BJ (cell line): Measurements from ENCODE around the gene SENP7. TPM values are rescaled to one million over a fixed set of nuclear protein-coding genes. Genes with fewer than 3 reads are reported as not detected.

Source experiments
- CTCF ChIA-PET: fragments of 350-600 bp; formaldehyde crosslinking; extraction: SDS; loops from one replicate; lab custom pipeline; 2021; ENCODE audit warnings: antibody characterized with exemption, inconsistent platforms; lab: Yijun Ruan, JAX
- POLR2A ChIA-PET: fragments of 300-600 bp; sonication (Branson Sonifier 250); formaldehyde crosslinking; extraction: SDS; loops from one replicate; lab custom pipeline; 2021; ENCODE audit warnings: antibody characterized with exemption; lab: Charles Lee
- DNase-seq: peaks from one replicate; pipeline ENCODE4 v3.0.0-alpha.2; 2011; ENCODE audit warnings: low read depth
- H3K27me3 ChIP-seq: 2 replicates; pipeline ENCODE4 v1.6.0; 2011; ENCODE audit warnings: low read length; ENCODE audit not compliant: control insufficient read depth, insufficient read depth
- H3K36me3 ChIP-seq: 2 replicates; pipeline ENCODE4 v1.5.1; 2011; ENCODE audit warnings: low read length; ENCODE audit not compliant: control insufficient read depth, insufficient read depth
- H3K4me3 ChIP-seq: 2 replicates; pipeline ENCODE4 v1.5.1; 2011; ENCODE audit warnings: low read depth, mild to moderate bottlenecking, control low read depth, low read length
- polyA plus RNA-seq: library from polyadenylated mRNA; depleted of rRNA; stranded (reverse); fragments of >200 nt; gene quantifications from 2 replicates; pipeline ENCODE4 v1.2.3, GENCODE V29; 2011
- TF ChIP-seq, protein P1 (sequence below): IDR thresholded peaks from 2 replicates; pipeline ENCODE4 v1.5.1; 2011; ENCODE audit warnings: low read depth, mild to moderate bottlenecking, control low read depth, inconsistent platforms, low read length, moderate library complexity; ENCODE audit not compliant: insufficient read depth

The SENP7 gene
- polyA plus RNA-seq, 1 experiment: 4.2 TPM

DNA sequence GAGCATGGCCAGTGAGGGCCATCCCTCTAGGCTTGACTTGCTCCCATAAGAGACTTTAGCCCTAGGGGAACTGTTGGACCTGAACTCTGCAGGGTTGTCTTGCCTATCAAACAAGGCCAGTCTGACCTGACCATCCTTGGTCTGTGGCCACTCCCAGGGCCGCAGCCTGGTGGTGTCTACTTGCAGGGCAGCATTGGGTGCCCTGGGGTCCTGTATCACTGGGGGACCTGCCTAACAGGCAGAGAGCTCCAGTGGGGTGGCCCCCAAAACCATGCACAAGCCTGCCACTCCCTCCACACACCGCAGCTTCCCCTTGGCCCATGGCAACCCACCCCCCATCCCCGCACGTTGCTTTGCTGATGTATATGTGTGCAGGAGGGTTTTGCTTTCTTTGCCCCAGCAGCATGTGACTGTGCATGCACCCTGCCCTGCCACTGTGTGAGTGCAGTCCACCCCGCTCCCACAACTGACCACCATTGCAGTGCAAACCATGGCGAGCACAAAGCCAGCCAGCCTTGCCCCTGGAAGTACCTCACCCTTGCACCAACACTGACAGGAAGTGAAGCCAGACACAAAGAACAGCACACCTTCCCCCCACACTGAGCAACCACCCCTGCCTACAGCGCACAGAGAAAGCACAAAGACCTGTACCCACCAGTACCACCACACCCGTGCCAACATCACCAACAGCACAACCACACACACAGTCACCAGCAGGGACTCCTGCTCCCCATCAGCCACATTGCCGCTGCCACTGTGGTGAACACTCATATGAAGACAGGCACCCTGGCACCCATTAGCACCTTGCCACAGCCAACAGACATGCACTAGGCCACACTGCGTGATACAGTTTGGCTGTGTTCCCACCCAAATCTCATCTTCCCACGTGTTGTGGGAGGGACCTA is 88.8 kb downstream of the SENP7 start:
- TF ChIP-seq, protein P1, sequence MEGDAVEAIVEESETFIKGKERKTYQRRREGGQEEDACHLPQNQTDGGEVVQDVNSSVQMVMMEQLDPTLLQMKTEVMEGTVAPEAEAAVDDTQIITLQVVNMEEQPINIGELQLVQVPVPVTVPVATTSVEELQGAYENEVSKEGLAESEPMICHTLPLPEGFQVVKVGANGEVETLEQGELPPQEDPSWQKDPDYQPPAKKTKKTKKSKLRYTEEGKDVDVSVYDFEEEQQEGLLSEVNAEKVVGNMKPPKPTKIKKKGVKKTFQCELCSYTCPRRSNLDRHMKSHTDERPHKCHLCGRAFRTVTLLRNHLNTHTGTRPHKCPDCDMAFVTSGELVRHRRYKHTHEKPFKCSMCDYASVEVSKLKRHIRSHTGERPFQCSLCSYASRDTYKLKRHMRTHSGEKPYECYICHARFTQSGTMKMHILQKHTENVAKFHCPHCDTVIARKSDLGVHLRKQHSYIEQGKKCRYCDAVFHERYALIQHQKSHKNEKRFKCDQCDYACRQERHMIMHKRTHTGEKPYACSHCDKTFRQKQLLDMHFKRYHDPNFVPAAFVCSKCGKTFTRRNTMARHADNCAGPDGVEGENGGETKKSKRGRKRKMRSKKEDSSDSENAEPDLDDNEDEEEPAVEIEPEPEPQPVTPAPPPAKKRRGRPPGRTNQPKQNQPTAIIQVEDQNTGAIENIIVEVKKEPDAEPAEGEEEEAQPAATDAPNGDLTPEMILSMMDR: no peak

DNA sequence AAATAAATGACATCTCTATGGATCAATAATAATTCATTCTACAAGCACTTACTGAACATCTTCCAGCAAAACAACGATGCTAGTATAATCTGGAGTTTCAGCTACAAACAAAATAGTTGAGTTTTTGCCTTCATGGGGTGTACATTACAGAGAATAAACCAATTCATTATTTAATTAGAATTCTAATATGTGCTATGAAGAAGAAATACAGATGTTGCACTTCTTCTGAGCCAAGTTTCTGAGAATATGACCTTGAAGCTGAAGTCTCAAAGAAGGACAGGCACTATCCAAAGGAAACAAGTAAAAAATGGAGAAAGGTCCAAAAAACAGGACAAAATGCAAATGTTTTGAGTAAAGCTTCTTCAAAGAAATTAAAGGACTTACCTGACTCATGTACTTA is 94.2 kb downstream of the SENP7 start:
- no peak for DNase-seq
- CTCF ChIA-PET: interaction anchor here (0.9 kb wide), 1 partner anchor 14 kb away, joined by 3 read pairs; no protein-coding TSS in a partner anchor
- Histone ChIP-seq H3K36me3 (no peaks in the 10 kb centered on the region), H3K27me3 (no peaks in the 10 kb centered on the region), H3K4me3 (no peak overlapping the region)
- TF ChIP-seq, protein P1: no peak
- POLR2A ChIA-PET: no interaction called here

More for the DNA sequence above, 88.8 kb downstream of the SENP7 start:
- no peak for DNase-seq
- ChIA-PET POLR2A (no interaction called here), CTCF (no interaction called here)
- no peaks in the 10 kb centered on the region for H3K36me3 ChIP-seq
- no peaks in the 10 kb centered on the region for H3K27me3 ChIP-seq
- H3K4me3 ChIP-seq: no peak overlapping the region

DNA sequence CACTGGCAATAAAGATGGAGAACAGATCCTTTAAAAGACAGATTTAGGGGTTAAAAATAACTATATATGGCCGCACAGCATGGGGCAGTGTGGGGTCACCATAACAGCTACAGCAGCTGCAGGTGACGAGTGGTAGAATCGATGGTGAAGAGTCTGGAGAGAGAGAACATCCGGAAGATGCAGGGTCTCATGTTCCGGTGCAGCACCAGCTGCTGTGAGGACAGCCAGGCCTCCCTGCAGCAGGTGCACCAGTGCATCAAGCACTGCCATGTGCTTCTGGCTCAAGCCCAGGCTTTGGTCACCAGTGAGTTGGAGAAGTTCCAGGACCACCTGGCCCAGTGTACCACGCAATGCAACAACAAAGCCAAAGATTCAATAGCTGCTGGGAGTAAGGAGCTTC is 98.9 kb downstream of the SENP7 start:
- ChIA-PET POLR2A (no interaction called here), CTCF (no interaction called here)
- no peaks in the 10 kb centered on the region for H3K27me3 ChIP-seq
- H3K4me3 ChIP-seq: no peak overlapping the region
- no peaks in the 10 kb centered on the region for H3K36me3 ChIP-seq
- TF ChIP-seq, protein P1: no peak
- DNase-seq: no peak

DNA sequence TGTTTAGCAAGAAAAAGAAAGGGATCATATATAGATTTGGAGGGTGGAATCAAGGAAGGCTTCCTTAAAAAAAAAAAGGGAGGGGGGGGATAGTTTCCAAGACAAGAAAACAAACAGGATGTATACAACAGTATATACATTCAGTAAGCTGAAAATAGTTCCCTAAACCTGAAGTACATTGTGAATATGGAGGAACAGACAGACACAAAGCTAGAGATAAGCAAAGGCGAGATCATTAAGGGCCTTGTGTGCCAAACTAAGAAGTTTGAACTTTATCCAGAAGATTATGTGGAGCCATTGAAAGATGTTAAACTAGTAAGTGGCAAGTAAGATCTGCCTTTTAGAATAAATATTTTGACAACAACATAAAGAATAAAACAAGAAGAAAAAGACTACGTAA is 99.4 kb downstream of the SENP7 start:
- ChIA-PET CTCF (no interaction called here), POLR2A (no interaction called here)
- no peak for DNase-seq
- H3K4me3 ChIP-seq: no peak overlapping the region
- no peaks in the 10 kb centered on the region for H3K36me3 ChIP-seq
- TF ChIP-seq, protein P1: no peak
- H3K27me3 ChIP-seq: no peaks in the 10 kb centered on the region

DNA sequence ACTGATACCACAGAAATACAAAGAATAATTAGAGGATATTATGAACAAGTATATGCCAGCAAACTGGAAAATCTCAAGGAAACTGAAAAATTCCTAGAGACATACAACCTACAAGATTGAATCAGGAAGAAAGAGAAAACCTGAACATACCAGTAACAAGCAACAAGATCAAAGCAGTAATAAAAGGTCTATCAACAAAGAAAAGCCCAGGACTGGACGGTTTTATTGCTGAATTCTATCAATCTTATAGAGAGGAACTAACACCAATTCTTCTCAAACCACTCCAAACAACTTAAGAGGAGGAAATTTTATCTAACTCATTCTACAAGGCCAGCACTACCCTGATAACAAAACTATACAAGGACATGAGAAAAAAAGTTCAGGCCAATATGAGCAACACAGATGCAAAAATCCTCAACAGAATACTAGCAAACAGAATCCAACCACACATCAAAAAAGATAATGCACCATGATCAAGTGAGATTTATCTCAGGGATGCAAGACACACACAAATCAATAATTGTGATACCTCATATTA is 121.5 kb downstream of the SENP7 start:
- ChIA-PET CTCF (no interaction called here), POLR2A (no interaction called here)
- DNase-seq: no peak
- TF ChIP-seq, protein P1: no peak
- Histone ChIP-seq H3K27me3 (no peaks in the 10 kb centered on the region), H3K36me3 (no peaks in the 10 kb centered on the region), H3K4me3 (no peak overlapping the region)
